Right lobe of liver (tissue), 4 donors: Measurements from ENCODE around the gene NAGPA.

Source experiments
- POLR2A ChIP-seq: fragments of 450-650 bp; IDR thresholded peaks from one replicate; pipeline ENCODE4 v1.6.1; 2017; ENCODE audit warnings: antibody characterized with exemption, mild to moderate bottlenecking
- TF ChIP-seq, protein P1 (sequence below), 4 donors: fragments of 200-600 bp in 3 of 4; fragments of 450-650 bp in 1 of 4; IDR thresholded peaks; one replicate each; pipeline versions ENCODE4 v1.5.1 to v1.8.0; 2016 to 2022; ENCODE audit warnings: antibody characterized with exemption in 4 of 4, mild to moderate bottlenecking in 2 of 4
- donor health status: DM: no; HTN: no; CAD: no.
- donor health status: DM: no; HTN: no; CAD: no.
- donor health status: DM: no; HTN: yes; CAD: no.

DNA sequence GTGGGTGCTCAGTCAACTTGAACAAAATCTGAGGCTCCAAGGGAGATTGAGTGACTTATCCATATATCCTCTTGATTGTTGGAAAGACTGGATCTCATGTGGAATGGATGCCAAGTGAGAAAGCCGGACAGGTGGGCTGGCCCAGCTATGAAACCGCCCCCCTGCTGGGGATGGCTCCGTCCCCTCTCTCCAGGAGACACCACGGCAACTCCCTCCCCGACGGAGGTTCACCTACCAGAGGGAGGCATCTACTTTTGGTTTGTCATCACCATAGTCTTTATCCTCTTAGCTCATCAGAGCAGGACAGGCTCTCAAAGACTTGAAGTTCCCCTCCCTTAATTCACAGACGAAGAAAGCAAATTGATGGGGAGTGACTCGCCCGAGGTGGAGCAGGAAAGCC lies 36.1 kb upstream of the NAGPA start:
- no peak for TF ChIP-seq POLR2A
- TF ChIP-seq, protein P1, sequence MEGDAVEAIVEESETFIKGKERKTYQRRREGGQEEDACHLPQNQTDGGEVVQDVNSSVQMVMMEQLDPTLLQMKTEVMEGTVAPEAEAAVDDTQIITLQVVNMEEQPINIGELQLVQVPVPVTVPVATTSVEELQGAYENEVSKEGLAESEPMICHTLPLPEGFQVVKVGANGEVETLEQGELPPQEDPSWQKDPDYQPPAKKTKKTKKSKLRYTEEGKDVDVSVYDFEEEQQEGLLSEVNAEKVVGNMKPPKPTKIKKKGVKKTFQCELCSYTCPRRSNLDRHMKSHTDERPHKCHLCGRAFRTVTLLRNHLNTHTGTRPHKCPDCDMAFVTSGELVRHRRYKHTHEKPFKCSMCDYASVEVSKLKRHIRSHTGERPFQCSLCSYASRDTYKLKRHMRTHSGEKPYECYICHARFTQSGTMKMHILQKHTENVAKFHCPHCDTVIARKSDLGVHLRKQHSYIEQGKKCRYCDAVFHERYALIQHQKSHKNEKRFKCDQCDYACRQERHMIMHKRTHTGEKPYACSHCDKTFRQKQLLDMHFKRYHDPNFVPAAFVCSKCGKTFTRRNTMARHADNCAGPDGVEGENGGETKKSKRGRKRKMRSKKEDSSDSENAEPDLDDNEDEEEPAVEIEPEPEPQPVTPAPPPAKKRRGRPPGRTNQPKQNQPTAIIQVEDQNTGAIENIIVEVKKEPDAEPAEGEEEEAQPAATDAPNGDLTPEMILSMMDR (IDR thresholded peaks at IDR 0.05): no peak
